GM12878 (cell line): ENCODE measurements around the gene EZH2. TPM values are rescaled to one million over a fixed set of nuclear protein-coding genes. Genes with fewer than 3 reads are reported as not detected.

Experiments used
- ATAC-seq: fragments of 200-7000 bp; cut with Tn5 transposase; 3 replicates; pipeline ENCODE4 v1.9.1; 2020; ENCODE audit warnings: mild to moderate bottlenecking, moderate library complexity
- BruUV-seq: library from RNA; stranded (reverse); fragments of 400-500 nt; replicated peaks from 2 replicates; lab custom pipeline; 2021; lab: Mats Ljungman, UMichigan
- CTCF ChIA-PET: fragments of 300-600 bp; sonication (Branson Sonifier 250); formaldehyde crosslinking; extraction: SDS; loops from one replicate; lab custom pipeline; 2021; ENCODE audit warnings: inconsistent platforms; lab: Yijun Ruan, JAX
- POLR2A ChIA-PET: fragments of 350-600 bp; formaldehyde crosslinking; extraction: SDS; loops from one replicate; lab custom pipeline; 2021; ENCODE audit warnings: inconsistent platforms; lab: Charles Lee
- RAD21 ChIA-PET: fragments of 300-600 bp; sonication (Branson Sonifier 250); formaldehyde crosslinking; loops from one replicate; lab custom pipeline; 2023; ENCODE audit warnings: antibody characterized with exemption; ENCODE audit not compliant: unreplicated experiment; lab: Charles Lee
- SMC1A ChIA-PET: fragments of 300-600 bp; sonication (Branson Sonifier 250); formaldehyde crosslinking; loops from one replicate; lab custom pipeline; 2023; ENCODE audit not compliant: unreplicated experiment, uncharacterized antibody; lab: Charles Lee
- DNase-seq: peaks from one replicate; pipeline ENCODE4 v3.0.0-alpha.2; 2011; ENCODE audit warnings: low read depth, low spot score
- FAIRE-seq: peaks from 3 replicates; lab custom pipeline; 2011; peaks lifted over from hg19 to GRCh38; lab: Jason Lieb, UNC
- H2AFZ ChIP-seq: 2 replicates; pipeline ENCODE4 v1.6.0; 2011; ENCODE audit warnings: low read depth, low read length, control low read depth; ENCODE audit not compliant: control insufficient read depth
- H3K27ac ChIP-seq: 2 replicates; pipeline ENCODE4 v1.5.1; 2011; ENCODE audit warnings: control low read depth; ENCODE audit not compliant: control insufficient read depth, insufficient read depth
- H3K27me3 ChIP-seq, 2 experiments: replicated peaks in 1 of 2; 2 replicates each; pipeline versions ENCODE4 v1.6.0 to v1.6.1; 2011; ENCODE audit warnings: low read length in 1 of 2; ENCODE audit not compliant: control insufficient read depth in 2 of 2, insufficient read depth in 2 of 2
- H3K36me3 ChIP-seq, 2 experiments: 2 replicates each; pipeline ENCODE4 v1.5.1; 2011; ENCODE audit warnings: low read length in 1 of 2; ENCODE audit not compliant: control insufficient read depth in 2 of 2, insufficient read depth in 2 of 2
- H3K4me1 ChIP-seq: 2 replicates; pipeline ENCODE4 v1.6.1; 2011; ENCODE audit warnings: mild to moderate bottlenecking, low read length, moderate library complexity, mixed read lengths; ENCODE audit not compliant: control insufficient read depth, insufficient read depth
- H3K4me2 ChIP-seq: 2 replicates; pipeline ENCODE4 v1.6.0; 2011; ENCODE audit warnings: control low read depth; ENCODE audit not compliant: control insufficient read depth, insufficient read depth
- H3K4me3 ChIP-seq: fragments of 200-600 bp; sonication (generic); 2 replicates; pipeline ENCODE4 v1.5.1; 2016
- H3K79me2 ChIP-seq: 2 replicates; pipeline ENCODE4 v1.6.0; 2011; ENCODE audit warnings: low read length; ENCODE audit not compliant: control insufficient read depth, insufficient read depth
- H3K9ac ChIP-seq: 2 replicates; pipeline ENCODE4 v1.8.0; 2011; ENCODE audit warnings: low read length, control low read depth, mixed read lengths; ENCODE audit not compliant: control insufficient read depth, insufficient read depth
- H3K9me3 ChIP-seq: replicated peaks from 3 replicates; pipeline ENCODE4 v1.5.1; 2011; ENCODE audit warnings: mild to moderate bottlenecking, low read length; ENCODE audit not compliant: control insufficient read depth, insufficient read depth
- H4K20me1 ChIP-seq: 2 replicates; pipeline ENCODE4 v1.6.0; 2011; ENCODE audit not compliant: control insufficient read depth, insufficient read depth
- BCL3 ChIP-seq: IDR thresholded peaks from 2 replicates; pipeline ENCODE4 v1.6.1; 2011; ENCODE audit warnings: borderline replicate concordance, low read depth, mild to moderate bottlenecking, moderate library complexity, low read length; ENCODE audit not compliant: insufficient read depth, poor library complexity, severe bottlenecking
- GABPA ChIP-seq: IDR thresholded peaks from 2 replicates; pipeline ENCODE4 v1.6.1; 2014; ENCODE audit warnings: antibody characterized with exemption, low read depth, mild to moderate bottlenecking, inconsistent platforms
- IRF4 ChIP-seq: IDR thresholded peaks from 2 replicates; pipeline ENCODE4 v1.6.1; 2011; ENCODE audit warnings: low read depth, low read length
- KDM1A ChIP-seq: fragments of 200-600 bp; sonication (generic); IDR thresholded peaks from 2 replicates; pipeline ENCODE4 v1.6.1; 2016; ENCODE audit warnings: borderline replicate concordance
- MYC ChIP-seq: IDR thresholded peaks from 2 replicates; pipeline ENCODE4 v1.6.1; 2011; ENCODE audit warnings: mild to moderate bottlenecking, low read length, moderate library complexity, inconsistent platforms; ENCODE audit not compliant: insufficient read depth, insufficient replicate concordance, insufficient read length, severe bottlenecking
- NFXL1 ChIP-seq: fragments of 450-650 bp; IDR thresholded peaks from 2 replicates; pipeline ENCODE4 v1.6.1; 2017; ENCODE audit warnings: antibody characterized with exemption, mild to moderate bottlenecking, borderline replicate concordance
- PBX3 ChIP-seq: IDR thresholded peaks from 2 replicates; pipeline ENCODE4 v1.6.1; 2011; ENCODE audit warnings: mild to moderate bottlenecking, low read depth, low read length, moderate library complexity; ENCODE audit not compliant: insufficient replicate concordance
- PML ChIP-seq: IDR thresholded peaks from 2 replicates; pipeline ENCODE4 v1.6.1; 2012; ENCODE audit warnings: low read length, inconsistent platforms
- POU2F2 ChIP-seq: IDR thresholded peaks from 3 replicates; pipeline ENCODE4 v1.6.1; 2011; ENCODE audit warnings: low read depth, mild to moderate bottlenecking, low read length, borderline replicate concordance
- RELA ChIP-seq: fragments of 450-650 bp; IDR thresholded peaks from 2 replicates; pipeline ENCODE4 v1.8.0; 2014; ENCODE audit warnings: borderline replicate concordance; ENCODE audit not compliant: partially characterized antibody
- SIX5 ChIP-seq: IDR thresholded peaks from 2 replicates; pipeline ENCODE4 v1.6.1; 2011; ENCODE audit warnings: mild to moderate bottlenecking, low read depth, low read length, moderate library complexity; ENCODE audit not compliant: severe bottlenecking
- SMC3 ChIP-seq: IDR thresholded peaks from 2 replicates; pipeline ENCODE4 v1.6.1; 2011; ENCODE audit warnings: low read length, improper control_type of control experiment, borderline replicate concordance
- TARDBP ChIP-seq: IDR thresholded peaks from 2 replicates; pipeline ENCODE4 v1.6.1; 2016; ENCODE audit warnings: borderline replicate concordance
- WGBS: methylation state at CpG from one replicate; pipeline ENCODE4 v1.1.6; 2016; ENCODE audit warnings: low lambda C conversion rate; ENCODE audit not compliant: insufficient replicate concordance, insufficient coverage; ENCODE audit errors: missing lambda C conversion rate; 5-methylcytosine and 5-hydroxymethylcytosine counted together
- in situ Hi-C: fragments of 300-500 bp; cut with MboI; formaldehyde crosslinking; loops from 9 replicates; pipeline ENCODE4 v1.14.3; 2018; ENCODE audit warnings: mixed read lengths
- intact Hi-C: fragments of 100-400 bp; cut with micrococcal nuclease; formaldehyde crosslinking; loops from one replicate; pipeline ENCODE4 v1.14.2; 2022; ENCODE audit not compliant: unreplicated experiment
- polyA plus RNA-seq, 11 experiments: library from polyadenylated mRNA; depleted of rRNA in 4 of 11; unstranded in 6 of 11; stranded (reverse) in 5 of 11; fragments of >200 nt; fragmentation: Nextera tagmentation in 4 of 11; fragmentation: Illumina TruSeq in 1 of 11; extraction: Ambion mirVana in 4 of 11; extraction: Trizol in 1 of 11; gene quantifications; 1 replicate in 1 of 11; 2 replicates in 10 of 11; pipeline versions ENCODE4 v1.2.1 to v1.2.3, GENCODE V29; 2011 to 2016; ENCODE audit warnings: inconsistent platforms in 2 of 11, missing spikeins in 2 of 11, low read depth in 1 of 11
- total RNA-seq, 4 experiments: library from RNA; depleted of rRNA in 3 of 4; stranded (reverse); fragments of >200 nt in 3 of 4; fragmentation: Illumina TruSeq in 1 of 4; extraction: Trizol in 1 of 4; gene quantifications; 2 replicates each; pipeline versions ENCODE4 v1.2.1 to v1.2.3, GENCODE V29; 2013 to 2021

The EZH2 gene
- total and polyA plus RNA-seq, 10 of the 15 experiments (the other 5 are each of a cell fraction or from before 2014, with no cell fraction given): 19.4 to 69.6 (median 40.8) TPM

- TF ChIP-seq TARDBP (no peak), POU2F2 (no peak), GABPA (no peak)
Measured at GRCh38 chr7:148835854-148836253, 48.2 kb downstream of the EZH2 start (continued).

GRCh38 chr7:148834605-148835004 is 49.5 kb downstream of the EZH2 start:
- Histone ChIP-seq H3K4me2 (no peak overlapping the region), H3K4me1 (peaks cover 7% of the 10 kb centered on the region), H2AFZ (no peak overlapping the region), H3K9me3 (no peaks in the 10 kb centered on the region), H4K20me1 (no peaks in the 10 kb centered on the region), H3K79me2 (peaks cover 14% of the 10 kb centered on the region), H3K27ac (no peak overlapping the region), H3K4me3 (no peak overlapping the region), H3K9ac (no peak overlapping the region), H3K36me3 (peaks cover 2 to 14% of the 10 kb centered on the region in 2 experiments; a peak in 3 of 4 replicates), H3K27me3 (no peaks in the 10 kb centered on the region)
- intact Hi-C loops (no loop called here), in situ Hi-C loops (no loop called here)
- no peak for TF ChIP-seq TARDBP
- no peak for TF ChIP-seq PML
- TF ChIP-seq NFXL1: no peak
- TF ChIP-seq SMC3: no peak
- TF ChIP-seq KDM1A: no peak
- TF ChIP-seq IRF4: no peak
- no peak for TF ChIP-seq PBX3
- TF ChIP-seq BCL3: no peak
- no peak for TF ChIP-seq MYC
- TF ChIP-seq RELA: no peak
- no peak for TF ChIP-seq SIX5
- no peak for FAIRE-seq
- BruUV-seq: no TSS peak
- RAD21 ChIA-PET: no interaction called here
- SMC1A ChIA-PET: no interaction called here
- 71% methylated on average over 2 of the region's 2 CpGs for WGBS
- DNase-seq: no peak
- ATAC-seq: no peak
- POLR2A ChIA-PET: interaction anchor here (0.7 kb wide), 1 partner anchor 319 kb away, joined by 5 read pairs; no protein-coding TSS in a partner anchor
- CTCF ChIA-PET: interaction anchor here (0.5 kb wide), 1 partner anchor 128 kb away, joined by 5 read pairs; no protein-coding TSS in a partner anchor
